ENCODE results near the gene DCAF4. TPM values are rescaled to one million over a fixed set of nuclear protein-coding genes. Genes with fewer than 3 reads are reported as not detected.
"Not testable (repeated sequence)": the region's sequence is repeated elsewhere in the genome, so short reads cannot be mapped to it uniquely, and the experiment has no call there.

Gene DCAF4
- total RNA-seq, 1 donor from 2014 or later: 21.6 TPM

GRCh38 chr14:72957213-72957612 lies 30.9 kb downstream of the DCAF4 start:
- Mint-ChIP-seq H3K9me3 (no peaks in the 10 kb centered on the region), H3K4me3 (no peak overlapping the region), H3K4me1 (no peaks in the 10 kb centered on the region), H3K27me3 (no peaks in the 10 kb centered on the region), H3K36me3 (ENCODE audit: low read depth) (peaks cover 54% of the 10 kb centered on the region), H3K27ac (no peak overlapping the region)
- no peak for DNase-seq
- intact Hi-C loops (cut with micrococcal nuclease): no loop called here

- no peak for DNase-seq
- no peak overlapping the region for H3K4me3 Mint-ChIP-seq
- no peaks in the 10 kb centered on the region for H3K9me3 Mint-ChIP-seq
- no peaks in the 10 kb centered on the region for H3K27me3 Mint-ChIP-seq
- peaks cover 54% of the 10 kb centered on the region for H3K36me3 Mint-ChIP-seq (ENCODE audit: low read depth)
- peaks cover under 1% of the 10 kb centered on the region for H3K4me1 Mint-ChIP-seq
- intact Hi-C loops (cut with micrococcal nuclease): no loop called here
- no peak overlapping the region for H3K27ac Mint-ChIP-seq
These were observed 32.3 kb downstream of the DCAF4 start for GRCh38 chr14:72958548-72958947.

GRCh38 chr14:72961016-72961415 lies 34.8 kb downstream of the DCAF4 start:
- H3K27ac Mint-ChIP-seq; H3K4me1 Mint-ChIP-seq; H3K4me3 Mint-ChIP-seq; H3K27me3 Mint-ChIP-seq; intact Hi-C loops (cut with micrococcal nuclease); H3K9me3 Mint-ChIP-seq; DNase-seq: not testable (repeated sequence)
- H3K36me3 Mint-ChIP-seq (ENCODE audit: low read depth): peaks cover 46% of the 10 kb centered on the region

GRCh38 chr14:72961579-72962335 lies 35.5 kb downstream of the DCAF4 start:
- Mint-ChIP-seq H3K9me3 (no peaks in the 10 kb centered on the region), H3K36me3 (ENCODE audit: low read depth) (peaks cover 40% of the 10 kb centered on the region), H3K27me3 (no peaks in the 10 kb centered on the region), H3K4me1 (peaks cover 8% of the 10 kb centered on the region), H3K4me3 (no peak overlapping the region), H3K27ac (no peak overlapping the region)
- no peak for DNase-seq
- intact Hi-C loops (cut with micrococcal nuclease): no loop called here

GRCh38 chr14:72962336-72962754 lies 36.1 kb downstream of the DCAF4 start:
- H3K27ac Mint-ChIP-seq; H3K9me3 Mint-ChIP-seq; H3K4me3 Mint-ChIP-seq; H3K4me1 Mint-ChIP-seq; DNase-seq; H3K27me3 Mint-ChIP-seq; intact Hi-C loops (cut with micrococcal nuclease): not testable (repeated sequence)
- peaks cover 35% of the 10 kb centered on the region for H3K36me3 Mint-ChIP-seq (ENCODE audit: low read depth)

- H3K36me3 Mint-ChIP-seq (ENCODE audit: low read depth): peaks cover 34% of the 10 kb centered on the region
- H3K27me3 Mint-ChIP-seq: no peaks in the 10 kb centered on the region
- intact Hi-C loops (cut with micrococcal nuclease): no loop called here
These were observed 36.6 kb downstream of the DCAF4 start for GRCh38 chr14:72962829-72963312.

GRCh38 chr14:72965249-72965648 lies 39.0 kb downstream of the DCAF4 start:
- Mint-ChIP-seq H3K27ac (no peak overlapping the region), H3K36me3 (ENCODE audit: low read depth) (peaks cover 36% of the 10 kb centered on the region), H3K27me3 (no peaks in the 10 kb centered on the region), H3K4me3 (no peak overlapping the region), H3K9me3 (no peaks in the 10 kb centered on the region), H3K4me1 (peaks cover 8% of the 10 kb centered on the region)
- intact Hi-C loops (cut with micrococcal nuclease): no loop called here
- DNase-seq: no peak

More at GRCh38 chr14:72962829-72963312, 36.6 kb downstream of the DCAF4 start:
- DNase-seq: no peak
- Mint-ChIP-seq H3K9me3 (no peaks in the 10 kb centered on the region), H3K4me1 (peaks cover 8% of the 10 kb centered on the region), H3K4me3 (no peak overlapping the region), H3K27ac (no peak overlapping the region)

- intact Hi-C loops (cut with micrococcal nuclease): no loop called here
- Mint-ChIP-seq H3K4me1 (peaks cover 8% of the 10 kb centered on the region), H3K4me3 (no peak overlapping the region), H3K36me3 (ENCODE audit: low read depth) (peaks cover 30% of the 10 kb centered on the region), H3K27me3 (no peaks in the 10 kb centered on the region), H3K27ac (no peak overlapping the region), H3K9me3 (no peaks in the 10 kb centered on the region)
- DNase-seq: no peak
These were observed 39.8 kb downstream of the DCAF4 start for GRCh38 chr14:72966038-72966437.

- Mint-ChIP-seq H3K4me1 (peaks cover 8% of the 10 kb centered on the region), H3K4me3 (no peak overlapping the region), H3K9me3 (no peaks in the 10 kb centered on the region), H3K27ac (no peak overlapping the region), H3K36me3 (ENCODE audit: low read depth) (peaks cover 25% of the 10 kb centered on the region), H3K27me3 (no peaks in the 10 kb centered on the region)
- intact Hi-C loops (cut with micrococcal nuclease): no loop called here
- DNase-seq: no peak
These were observed 42.1 kb downstream of the DCAF4 start for GRCh38 chr14:72968316-72968715.

- intact Hi-C loops (cut with micrococcal nuclease): no loop called here
- Mint-ChIP-seq H3K36me3 (ENCODE audit: low read depth) (peaks cover 32% of the 10 kb centered on the region), H3K27me3 (no peaks in the 10 kb centered on the region), H3K4me1 (peaks cover 2% of the 10 kb centered on the region), H3K27ac (no peak overlapping the region), H3K4me3 (no peak overlapping the region), H3K9me3 (no peaks in the 10 kb centered on the region)
- no peak for DNase-seq
These were observed 43.9 kb downstream of the DCAF4 start for GRCh38 chr14:72970058-72970630.

- H3K4me3 Mint-ChIP-seq: no peak overlapping the region
- peaks cover 36% of the 10 kb centered on the region for H3K36me3 Mint-ChIP-seq (ENCODE audit: low read depth)
- intact Hi-C loops (cut with micrococcal nuclease): no loop called here
- H3K27me3 Mint-ChIP-seq: no peaks in the 10 kb centered on the region
- DNase-seq: no peak
- H3K4me1 Mint-ChIP-seq: no peaks in the 10 kb centered on the region
- no peaks in the 10 kb centered on the region for H3K9me3 Mint-ChIP-seq
- H3K27ac Mint-ChIP-seq: no peak overlapping the region
These were observed 44.7 kb downstream of the DCAF4 start for GRCh38 chr14:72970824-72971434.

- no peak for DNase-seq
- intact Hi-C loops (cut with micrococcal nuclease): no loop called here
- H3K27me3 Mint-ChIP-seq: no peaks in the 10 kb centered on the region
- H3K27ac Mint-ChIP-seq: no peak overlapping the region
- no peaks in the 10 kb centered on the region for H3K4me1 Mint-ChIP-seq
- H3K9me3 Mint-ChIP-seq: no peaks in the 10 kb centered on the region
- H3K36me3 Mint-ChIP-seq (ENCODE audit: low read depth): peaks cover 43% of the 10 kb centered on the region
- H3K4me3 Mint-ChIP-seq: no peak overlapping the region
These were observed 48.4 kb downstream of the DCAF4 start for GRCh38 chr14:72974661-72975060.

GRCh38 chr14:72975770-72976169 lies 49.5 kb downstream of the DCAF4 start:
- intact Hi-C loops (cut with micrococcal nuclease): no loop called here
- no peak for DNase-seq
- no peak overlapping the region for H3K27ac Mint-ChIP-seq
- H3K9me3 Mint-ChIP-seq: no peaks in the 10 kb centered on the region
- peaks cover 38% of the 10 kb centered on the region for H3K36me3 Mint-ChIP-seq (ENCODE audit: low read depth)
- H3K27me3 Mint-ChIP-seq: no peaks in the 10 kb centered on the region
- no peaks in the 10 kb centered on the region for H3K4me1 Mint-ChIP-seq
- H3K4me3 Mint-ChIP-seq: no peak overlapping the region

GRCh38 chr14:72978856-72979255 lies 52.6 kb downstream of the DCAF4 start:
- intact Hi-C loops (cut with micrococcal nuclease): no loop called here
- no peaks in the 10 kb centered on the region for H3K27me3 Mint-ChIP-seq
- H3K4me1 Mint-ChIP-seq: no peaks in the 10 kb centered on the region
- no peaks in the 10 kb centered on the region for H3K9me3 Mint-ChIP-seq
- H3K36me3 Mint-ChIP-seq (ENCODE audit: low read depth): peaks cover 38% of the 10 kb centered on the region
- H3K4me3 Mint-ChIP-seq: no peak overlapping the region
- DNase-seq: no peak
- no peak overlapping the region for H3K27ac Mint-ChIP-seq
